GM13976 (cell line): ENCODE results near the gene GNPNAT1.

Source experiments
- DNase-seq: peaks from one replicate; pipeline ENCODE4 v3.0.0; 2012; ENCODE audit warnings: low spot score
- in situ Hi-C: fragments of 300-500 bp; cut with MboI; formaldehyde crosslinking; loops from one replicate; pipeline ENCODE4 v1.12.0; 2022; ENCODE audit warnings: low sequenced_read_pairs, mixed read lengths, inconsistent platforms; ENCODE audit not compliant: unreplicated experiment
- TF ChIP-seq, protein P1 (sequence below): IDR thresholded peaks from 2 replicates; pipeline ENCODE4 v1.5.1; 2012; ENCODE audit warnings: borderline replicate concordance, mild to moderate bottlenecking; ENCODE audit not compliant: insufficient read depth; ENCODE audit errors: extremely low read depth, missing control alignments, control extremely low read depth

The GNPNAT1 gene

GRCh38 chr14:52808101-52808500 is 16.7 kb upstream of the GNPNAT1 start:
- TF ChIP-seq, protein P1, sequence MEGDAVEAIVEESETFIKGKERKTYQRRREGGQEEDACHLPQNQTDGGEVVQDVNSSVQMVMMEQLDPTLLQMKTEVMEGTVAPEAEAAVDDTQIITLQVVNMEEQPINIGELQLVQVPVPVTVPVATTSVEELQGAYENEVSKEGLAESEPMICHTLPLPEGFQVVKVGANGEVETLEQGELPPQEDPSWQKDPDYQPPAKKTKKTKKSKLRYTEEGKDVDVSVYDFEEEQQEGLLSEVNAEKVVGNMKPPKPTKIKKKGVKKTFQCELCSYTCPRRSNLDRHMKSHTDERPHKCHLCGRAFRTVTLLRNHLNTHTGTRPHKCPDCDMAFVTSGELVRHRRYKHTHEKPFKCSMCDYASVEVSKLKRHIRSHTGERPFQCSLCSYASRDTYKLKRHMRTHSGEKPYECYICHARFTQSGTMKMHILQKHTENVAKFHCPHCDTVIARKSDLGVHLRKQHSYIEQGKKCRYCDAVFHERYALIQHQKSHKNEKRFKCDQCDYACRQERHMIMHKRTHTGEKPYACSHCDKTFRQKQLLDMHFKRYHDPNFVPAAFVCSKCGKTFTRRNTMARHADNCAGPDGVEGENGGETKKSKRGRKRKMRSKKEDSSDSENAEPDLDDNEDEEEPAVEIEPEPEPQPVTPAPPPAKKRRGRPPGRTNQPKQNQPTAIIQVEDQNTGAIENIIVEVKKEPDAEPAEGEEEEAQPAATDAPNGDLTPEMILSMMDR: no peak
- in situ Hi-C loops: no loop called here
- no peak for DNase-seq

GRCh38 chr14:52806115-52806514 is 14.7 kb upstream of the GNPNAT1 start:
- TF ChIP-seq, protein P1: no peak
- in situ Hi-C loops: no loop called here

GRCh38 chr14:52802597-52802996 is 11.2 kb upstream of the GNPNAT1 start:
- no peak for DNase-seq
- in situ Hi-C loops: no loop called here
- TF ChIP-seq, protein P1: no peak

More at GRCh38 chr14:52806115-52806514, 14.7 kb upstream of the GNPNAT1 start:
- DNase-seq: no peak

DNA sequence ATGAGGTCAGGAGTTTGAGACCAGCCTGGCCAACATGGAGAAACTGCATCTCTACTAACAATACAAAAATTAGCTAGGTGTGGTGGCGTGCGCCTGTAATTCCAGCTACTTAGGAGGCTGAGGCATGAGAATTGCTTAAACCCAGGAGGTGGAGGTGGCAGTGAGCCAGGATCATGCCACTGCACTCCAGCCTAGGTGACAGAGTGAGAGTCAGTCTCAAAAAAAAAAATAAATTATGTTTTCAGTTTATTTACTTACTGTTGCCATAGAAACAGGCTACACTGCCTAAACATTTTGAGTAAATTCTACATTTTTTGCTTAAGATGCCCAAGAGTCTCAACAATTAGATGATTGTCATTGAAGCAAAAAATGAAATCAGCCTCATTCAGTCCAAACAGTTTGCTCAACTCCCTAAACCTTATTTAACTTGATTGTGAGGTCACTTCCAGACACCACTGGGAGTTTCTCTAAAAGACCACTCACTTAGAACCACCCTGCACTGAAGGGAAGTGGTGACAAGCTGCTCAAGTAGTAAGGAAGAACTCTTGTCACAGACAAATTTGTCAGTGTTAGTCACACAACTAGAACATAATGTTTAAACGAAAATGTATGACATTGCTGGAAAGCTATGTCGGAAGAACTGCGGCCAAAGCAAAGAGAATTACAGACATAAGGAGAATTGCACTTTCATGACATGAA is 9.8 kb upstream of the GNPNAT1 start:
- no peak for DNase-seq
- in situ Hi-C loops: no loop called here
- TF ChIP-seq, protein P1: no peak

DNA sequence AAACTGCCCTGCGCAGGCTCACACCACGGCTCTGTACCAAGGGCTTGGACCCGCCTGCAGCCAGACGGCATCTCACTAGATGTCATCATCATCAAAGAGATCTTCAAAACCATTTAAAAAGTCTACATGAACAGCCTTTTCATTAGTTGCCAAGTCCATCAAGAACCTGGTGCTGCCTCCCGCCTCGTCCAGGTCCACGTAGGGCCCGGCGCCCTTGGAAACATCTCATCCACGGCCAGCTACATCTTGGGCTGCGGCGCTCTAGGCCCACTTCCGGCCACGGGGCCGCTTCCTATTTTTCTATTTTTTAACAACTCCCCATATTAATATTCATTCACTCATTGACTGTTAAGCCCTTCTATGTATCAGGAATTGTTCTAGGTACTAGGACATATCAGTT is 7.4 kb upstream of the GNPNAT1 start:
- no peak for DNase-seq
- in situ Hi-C loops: no loop called here
- TF ChIP-seq, protein P1: no peak

DNA sequence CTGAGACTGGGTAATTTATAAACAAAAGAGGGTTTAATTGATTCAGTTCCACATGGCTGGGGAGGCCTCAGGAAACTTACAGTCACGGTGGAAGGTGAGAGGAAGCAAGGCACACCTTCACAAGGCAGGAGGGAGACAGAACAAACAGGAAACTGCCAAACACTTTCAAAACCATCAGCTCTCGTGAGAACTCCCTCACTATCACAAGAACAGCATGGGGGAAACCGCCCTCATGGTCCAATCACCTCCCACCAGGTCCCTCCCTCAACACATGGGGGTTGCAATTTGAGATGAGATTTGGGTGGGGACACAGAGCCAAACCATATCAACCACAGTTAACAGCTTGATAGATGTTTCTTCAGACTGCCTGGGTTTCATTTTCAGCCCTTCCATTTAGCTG is 6.2 kb upstream of the GNPNAT1 start:
- TF ChIP-seq, protein P1: no peak
- DNase-seq: no peak
- in situ Hi-C loops: no loop called here
